ENCODE data around the gene KPNA3. TPM values are rescaled to one million over a fixed set of nuclear protein-coding genes. Genes with fewer than 3 reads are reported as not detected.

KPNA3 gene
- total RNA-seq, 5 donors from 2014 or later (not counting 1 experiment from before 2014, with no cell fraction given), result 19.6 to 22.3 (median 21.4) TPM

- WGBS (ENCODE audit: insufficient coverage), result no CpG with 5 or more reads among the region's 6 CpGs
- no peak overlapping the region for H3K27ac Mint-ChIP-seq
- DNase-seq (no peak), ATAC-seq (replicated peaks in 1 of 4) (no peak)
- H3K27me3 Mint-ChIP-seq, result no peaks in the 10 kb centered on the region
- no peak overlapping the region for H3K4me3 Mint-ChIP-seq
- ChIA-PET POLR2A (no interaction called here), CTCF (interaction anchor here in 1 of 2 donors (0.5 to 0.6 kb wide), 2 partner anchors 165 to 1275 kb away, joined by 3 to 4 read pairs; no protein-coding TSS in a partner anchor)
- H3K9me3 ChIP-seq, result no peaks in the 10 kb centered on the region
- peaks cover 18% of the 10 kb centered on the region for H3K36me3 Mint-ChIP-seq
- peaks cover 0 to 10% (median 7%) of the 10 kb centered on the region in 3 donors for H3K4me1 Mint-ChIP-seq
- no peaks in the 10 kb centered on the region for H3K27me3 ChIP-seq (replicated peaks in 1 of 2; ENCODE audit: control insufficient read depth in 2 of 2, extremely low read depth in 1 of 2, insufficient read depth in 2 of 2, low read length in 1 of 2)
- no peaks in the 10 kb centered on the region for H3K9me3 Mint-ChIP-seq
- H3K4me1 ChIP-seq (ENCODE audit: control insufficient read depth in 1 of 2, extremely low read depth in 1 of 2, insufficient read depth in 2 of 2, low read length in 2 of 2), result no peaks in the 10 kb centered on the region
- H3K36me3 ChIP-seq (ENCODE audit: control insufficient read depth in 2 of 2, extremely low read depth in 1 of 2, insufficient read depth in 1 of 2, low read length in 1 of 2), result peaks cover 0 to 2% of the 10 kb centered on the region in 2 donors
- H3K4me3 ChIP-seq (ENCODE audit: control insufficient read depth in 1 of 2, extremely low read depth in 1 of 2, low read length in 1 of 2), result no peak overlapping the region
- H3K27ac ChIP-seq (ENCODE audit: low read length), result no peak overlapping the region
These were observed 115.7 kb downstream of the KPNA3 start for GRCh38 chr13:49676581-49677298.

- Histone ChIP-seq H3K27ac (ENCODE audit: low read length) (no peak overlapping the region), H3K27me3 (replicated peaks in 1 of 2; ENCODE audit: control insufficient read depth in 2 of 2, extremely low read depth in 1 of 2, insufficient read depth in 2 of 2, low read length in 1 of 2) (no peaks in the 10 kb centered on the region), H3K9me3 (no peaks in the 10 kb centered on the region), H3K36me3 (ENCODE audit: control insufficient read depth in 2 of 2, extremely low read depth in 1 of 2, insufficient read depth in 1 of 2, low read length in 1 of 2) (peaks cover 0 to 16% of the 10 kb centered on the region in 2 donors), H3K4me1 (ENCODE audit: control insufficient read depth in 1 of 2, extremely low read depth in 1 of 2, insufficient read depth in 2 of 2, low read length in 2 of 2) (no peaks in the 10 kb centered on the region), H3K4me3 (ENCODE audit: control insufficient read depth in 1 of 2, extremely low read depth in 1 of 2, low read length in 1 of 2) (no peak overlapping the region)
- Mint-ChIP-seq H3K27ac (no peak overlapping the region), H3K4me3 (no peak overlapping the region), H3K4me1 (no peaks in the 10 kb centered on the region), H3K9me3 (no peaks in the 10 kb centered on the region), H3K36me3 (peaks cover 27% of the 10 kb centered on the region), H3K27me3 (no peaks in the 10 kb centered on the region)
- CTCF ChIA-PET, result no interaction called here
- ATAC-seq (replicated peaks in 1 of 4) (no peak), DNase-seq (no peak)
- WGBS (ENCODE audit: insufficient coverage), result 84% methylated on average over 4 of the region's 5 CpGs
- POLR2A ChIA-PET, result interaction anchor here (0.6 kb wide), 3 partner anchors 73 to 119 kb away, joined by 3 to 9 read pairs (median 7); no protein-coding TSS in a partner anchor
These were observed 121.7 kb downstream of the KPNA3 start for GRCh38 chr13:49670828-49671227.

- ChIA-PET POLR2A (interaction anchor here in 1 of 2 donors (0.6 kb wide), 1 partner anchor 40 kb away, joined by 3 read pairs; no protein-coding TSS in a partner anchor), CTCF (no interaction called here)
- Mint-ChIP-seq H3K27me3 (no peaks in the 10 kb centered on the region), H3K4me3 (no peak overlapping the region), H3K4me1 (no peaks in the 10 kb centered on the region), H3K36me3 (peaks cover 25% of the 10 kb centered on the region), H3K27ac (no peak overlapping the region), H3K9me3 (no peaks in the 10 kb centered on the region)
- peak; percentile 53 to 66 (median 58) for ATAC-seq (replicated peaks in 1 of 4)
- Histone ChIP-seq H3K9me3 (no peaks in the 10 kb centered on the region), H3K27me3 (replicated peaks in 1 of 2; ENCODE audit: control insufficient read depth in 2 of 2, extremely low read depth in 1 of 2, insufficient read depth in 2 of 2, low read length in 1 of 2) (no peaks in the 10 kb centered on the region), H3K4me3 (ENCODE audit: control insufficient read depth in 1 of 2, extremely low read depth in 1 of 2, low read length in 1 of 2) (no peak overlapping the region), H3K4me1 (ENCODE audit: control insufficient read depth in 1 of 2, extremely low read depth in 1 of 2, insufficient read depth in 2 of 2, low read length in 2 of 2) (no peaks in the 10 kb centered on the region), H3K36me3 (ENCODE audit: control insufficient read depth in 2 of 2, extremely low read depth in 1 of 2, insufficient read depth in 1 of 2, low read length in 1 of 2) (peaks cover 0 to 16% of the 10 kb centered on the region in 2 donors), H3K27ac (ENCODE audit: low read length) (no peak overlapping the region)
- peak in 7 of 35 experiments; percentile 4 to 48 (median 11) for DNase-seq
- WGBS (ENCODE audit: insufficient coverage), result 100% methylated on average over 2 of the region's 5 CpGs
These were observed 122.7 kb downstream of the KPNA3 start for GRCh38 chr13:49669735-49670309.

GRCh38 chr13:49667773-49668172, 124.7 kb downstream of the KPNA3 start:
- Histone ChIP-seq H3K27me3 (replicated peaks in 1 of 2; ENCODE audit: control insufficient read depth in 2 of 2, extremely low read depth in 1 of 2, insufficient read depth in 2 of 2, low read length in 1 of 2) (no peaks in the 10 kb centered on the region), H3K4me1 (ENCODE audit: control insufficient read depth in 1 of 2, extremely low read depth in 1 of 2, insufficient read depth in 2 of 2, low read length in 2 of 2) (no peaks in the 10 kb centered on the region), H3K9me3 (no peaks in the 10 kb centered on the region), H3K36me3 (ENCODE audit: control insufficient read depth in 2 of 2, extremely low read depth in 1 of 2, insufficient read depth in 1 of 2, low read length in 1 of 2) (peaks cover 3 to 21% of the 10 kb centered on the region in 2 donors), H3K4me3 (ENCODE audit: control insufficient read depth in 1 of 2, extremely low read depth in 1 of 2, low read length in 1 of 2) (no peak overlapping the region), H3K27ac (ENCODE audit: low read length) (no peak overlapping the region)
- ChIA-PET CTCF (interaction anchor here in 1 of 2 donors (0.5 kb wide), 1 partner anchor 45 kb away, joined by 4 read pairs; no protein-coding TSS in a partner anchor), POLR2A (no interaction called here)
- WGBS (ENCODE audit: insufficient coverage), result 90% methylated on average over 2 of the region's 2 CpGs
- Mint-ChIP-seq H3K27ac (no peak overlapping the region), H3K4me1 (no peaks in the 10 kb centered on the region), H3K9me3 (no peaks in the 10 kb centered on the region), H3K27me3 (no peaks in the 10 kb centered on the region), H3K4me3 (no peak overlapping the region), H3K36me3 (peaks cover 26% of the 10 kb centered on the region)
- DNase-seq (no peak), ATAC-seq (replicated peaks in 1 of 4) (no peak)

GRCh38 chr13:49664606-49665005, 127.9 kb downstream of the KPNA3 start:
- Mint-ChIP-seq H3K4me3 (no peak overlapping the region), H3K9me3 (no peaks in the 10 kb centered on the region), H3K27me3 (no peaks in the 10 kb centered on the region), H3K27ac (no peak overlapping the region), H3K4me1 (no peaks in the 10 kb centered on the region), H3K36me3 (peaks cover 43% of the 10 kb centered on the region)
- no peak overlapping the region for H3K27ac ChIP-seq (ENCODE audit: low read length)
- ATAC-seq (replicated peaks in 1 of 4), result no peak
- ChIA-PET CTCF (interaction anchor here in 1 of 2 donors (0.5 kb wide), 1 partner anchor 90 kb away, joined by 3 read pairs; no protein-coding TSS in a partner anchor), POLR2A (no interaction called here)
- WGBS (ENCODE audit: insufficient coverage), result no CpG with 5 or more reads among the region's 4 CpGs
- H3K4me3 ChIP-seq (ENCODE audit: control insufficient read depth in 1 of 2, extremely low read depth in 1 of 2, low read length in 1 of 2), result no peak overlapping the region
- no peaks in the 10 kb centered on the region for H3K27me3 ChIP-seq (replicated peaks in 1 of 2; ENCODE audit: control insufficient read depth in 2 of 2, extremely low read depth in 1 of 2, insufficient read depth in 2 of 2, low read length in 1 of 2)
- H3K9me3 ChIP-seq, result no peaks in the 10 kb centered on the region
- DNase-seq, result no peak
- H3K36me3 ChIP-seq (ENCODE audit: control insufficient read depth in 2 of 2, extremely low read depth in 1 of 2, insufficient read depth in 1 of 2, low read length in 1 of 2), result peaks cover 9 to 26% of the 10 kb centered on the region in 2 donors
- no peaks in the 10 kb centered on the region for H3K4me1 ChIP-seq (ENCODE audit: control insufficient read depth in 1 of 2, extremely low read depth in 1 of 2, insufficient read depth in 2 of 2, low read length in 2 of 2)

GRCh38 chr13:49657241-49657641, 135.2 kb downstream of the KPNA3 start:
- H3K27ac ChIP-seq (ENCODE audit: low read length), result no peak overlapping the region
- whole genome bisulfite sequencing (ENCODE audit: insufficient coverage), result 91% methylated on average over 6 of the region's 9 CpGs
- H3K4me1 ChIP-seq (ENCODE audit: control insufficient read depth in 1 of 2, extremely low read depth in 1 of 2, insufficient read depth in 2 of 2, low read length in 2 of 2), result no peaks in the 10 kb centered on the region
- CTCF ChIA-PET, result no interaction called here
- Mint-ChIP-seq H3K9me3 (no peaks in the 10 kb centered on the region), H3K36me3 (peaks cover 23% of the 10 kb centered on the region), H3K4me3 (no peak overlapping the region), H3K27ac (no peak overlapping the region), H3K4me1 (no peaks in the 10 kb centered on the region), H3K27me3 (no peaks in the 10 kb centered on the region)
- H3K27me3 ChIP-seq (replicated peaks in 1 of 2; ENCODE audit: control insufficient read depth in 2 of 2, extremely low read depth in 1 of 2, insufficient read depth in 2 of 2, low read length in 1 of 2), result peaks cover 0 to 3% of the 10 kb centered on the region in 2 experiments
- ATAC-seq (replicated peaks in 1 of 4) (no peak), DNase-seq (no peak)
- POLR2A ChIA-PET, result no interaction called here
- H3K4me3 ChIP-seq (ENCODE audit: control insufficient read depth in 1 of 2, extremely low read depth in 1 of 2, low read length in 1 of 2), result no peak overlapping the region
- H3K9me3 ChIP-seq, result no peaks in the 10 kb centered on the region
- H3K36me3 ChIP-seq (ENCODE audit: control insufficient read depth in 2 of 2, extremely low read depth in 1 of 2, insufficient read depth in 1 of 2, low read length in 1 of 2), result peaks cover 7% of the 10 kb centered on the region in 2 donors
